Activated CD4-positive, alpha-beta T cell treated with anti-CD3 and anti-CD28 coated beads, Interleukin-2, Interleukin-4, amounts not matched to agents 100 ng/mL and 50 ng/mL, durations not matched to agents 16 hours and 8 hours (primary cell): ENCODE data around the gene C20orf202.
"Not testable (repeated sequence)": the region's sequence is repeated elsewhere in the genome, so short reads cannot be mapped to it uniquely, and the experiment has no call there.

Experiments used
- DNase-seq: peaks from one replicate; pipeline ENCODE4 v3.0.0-alpha.2; 2020; ENCODE audit warnings: low spot score

The C20orf202 gene

GRCh38 chr20:1209447-1210387 lies 6.5 kb downstream of the C20orf202 start:
- no peak for DNase-seq

GRCh38 chr20:1210501-1210900 lies 7.2 kb downstream of the C20orf202 start:
- DNase-seq, result no peak

- no peak for DNase-seq
Measured at GRCh38 chr20:1212023-1212422, 8.8 kb downstream of the C20orf202 start.

GRCh38 chr20:1212607-1213396 lies 9.5 kb downstream of the C20orf202 start:
- peak; percentile 79 for DNase-seq

GRCh38 chr20:1214838-1215261 lies 11.6 kb downstream of the C20orf202 start:
- DNase-seq, result no peak

GRCh38 chr20:1215386-1216170 lies 12.3 kb downstream of the C20orf202 start:
- peak; percentile 35 for DNase-seq

- not testable (repeated sequence) for DNase-seq
Measured at GRCh38 chr20:1216527-1217427, 13.5 kb downstream of the C20orf202 start.

GRCh38 chr20:1222750-1223149 lies 19.5 kb downstream of the C20orf202 start:
- not testable (repeated sequence) for DNase-seq

- no peak for DNase-seq
Measured at GRCh38 chr20:1224205-1224890, 21.1 kb downstream of the C20orf202 start.

- DNase-seq, result no peak
Measured at GRCh38 chr20:1225263-1225782, 22.1 kb downstream of the C20orf202 start.

GRCh38 chr20:1225783-1226654 lies 22.8 kb downstream of the C20orf202 start, which contains the start of gene RAD21L1:
RAD21L1 (plus strand) TSS chr20:1226044; CDS start chr20:1228454, 2,410 bp downstream.
- peak; percentile 83 for DNase-seq

- no peak for DNase-seq
Measured at GRCh38 chr20:1229541-1229940, 26.3 kb downstream of the C20orf202 start.

GRCh38 chr20:1232286-1233111 lies 29.2 kb downstream of the C20orf202 start:
- DNase-seq, result no peak

GRCh38 chr20:1240549-1240948 lies 37.3 kb downstream of the C20orf202 start:
- no peak for DNase-seq

GRCh38 chr20:1241456-1241855 lies 38.2 kb downstream of the C20orf202 start:
- no peak for DNase-seq

- DNase-seq, result no peak
Measured at GRCh38 chr20:1242099-1242498, 38.8 kb downstream of the C20orf202 start.

GRCh38 chr20:1242530-1242929 lies 39.3 kb downstream of the C20orf202 start:
- no peak for DNase-seq

GRCh38 chr20:1245578-1245977 lies 42.3 kb downstream of the C20orf202 start:
- DNase-seq, result no peak
